ENCODE results near the gene MAPK1.

DNA sequence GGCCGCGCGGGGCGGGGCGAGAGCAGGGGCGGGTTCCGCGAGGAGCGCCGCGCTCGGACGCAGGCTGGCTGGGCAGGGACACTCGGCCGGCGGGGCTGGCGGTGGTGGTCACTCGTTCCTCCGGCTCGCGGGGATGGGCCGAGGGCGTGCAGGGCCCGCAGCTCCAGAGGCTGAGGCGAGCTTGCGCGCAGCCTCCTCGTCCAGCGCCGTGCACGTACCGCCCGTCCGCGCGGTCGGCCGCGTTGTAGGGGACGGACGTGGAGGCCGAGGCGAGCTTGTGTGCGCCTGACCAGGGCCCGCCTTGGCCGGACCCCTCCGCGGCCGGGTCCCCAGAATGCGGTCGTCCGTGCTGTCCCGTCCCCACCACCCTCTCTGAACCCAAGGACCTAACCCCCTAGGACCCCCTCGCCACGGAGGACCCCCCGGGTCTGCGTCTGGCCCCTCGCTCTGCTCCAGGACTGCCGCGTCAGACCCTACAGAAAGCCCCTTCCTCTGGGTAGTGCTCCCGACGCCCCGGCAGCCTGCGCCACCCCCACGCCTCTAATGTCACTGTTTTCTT, 131.3 kb downstream of the MAPK1 start:
- TF ChIP-seq, protein P1, sequence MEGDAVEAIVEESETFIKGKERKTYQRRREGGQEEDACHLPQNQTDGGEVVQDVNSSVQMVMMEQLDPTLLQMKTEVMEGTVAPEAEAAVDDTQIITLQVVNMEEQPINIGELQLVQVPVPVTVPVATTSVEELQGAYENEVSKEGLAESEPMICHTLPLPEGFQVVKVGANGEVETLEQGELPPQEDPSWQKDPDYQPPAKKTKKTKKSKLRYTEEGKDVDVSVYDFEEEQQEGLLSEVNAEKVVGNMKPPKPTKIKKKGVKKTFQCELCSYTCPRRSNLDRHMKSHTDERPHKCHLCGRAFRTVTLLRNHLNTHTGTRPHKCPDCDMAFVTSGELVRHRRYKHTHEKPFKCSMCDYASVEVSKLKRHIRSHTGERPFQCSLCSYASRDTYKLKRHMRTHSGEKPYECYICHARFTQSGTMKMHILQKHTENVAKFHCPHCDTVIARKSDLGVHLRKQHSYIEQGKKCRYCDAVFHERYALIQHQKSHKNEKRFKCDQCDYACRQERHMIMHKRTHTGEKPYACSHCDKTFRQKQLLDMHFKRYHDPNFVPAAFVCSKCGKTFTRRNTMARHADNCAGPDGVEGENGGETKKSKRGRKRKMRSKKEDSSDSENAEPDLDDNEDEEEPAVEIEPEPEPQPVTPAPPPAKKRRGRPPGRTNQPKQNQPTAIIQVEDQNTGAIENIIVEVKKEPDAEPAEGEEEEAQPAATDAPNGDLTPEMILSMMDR (IDR thresholded peaks at IDR 0.05): no peak
- TF ChIP-seq RELA (CRISPR knock-in tag; IDR thresholded peaks at IDR 0.05; ENCODE audit: borderline replicate concordance): no peak
- TF ChIP-seq TEAD4 (CRISPR knock-in tag; IDR thresholded peaks at IDR 0.05): no peak
- no peak for TF ChIP-seq ETV6 (CRISPR knock-in tag; IDR thresholded peaks at IDR 0.05)
- no peak for TF ChIP-seq ZNF263 (CRISPR knock-in tag; IDR thresholded peaks at IDR 0.05; ENCODE audit: low read depth)
- TF ChIP-seq, protein P2, sequence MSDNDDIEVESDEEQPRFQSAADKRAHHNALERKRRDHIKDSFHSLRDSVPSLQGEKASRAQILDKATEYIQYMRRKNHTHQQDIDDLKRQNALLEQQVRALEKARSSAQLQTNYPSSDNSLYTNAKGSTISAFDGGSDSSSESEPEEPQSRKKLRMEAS (CRISPR knock-in tag; IDR thresholded peaks at IDR 0.05): no peak
- TF ChIP-seq NFYB (CRISPR knock-in tag; conservative IDR thresholded peaks at IDR 0.05; ENCODE audit: low read depth): no peak
